Stimulated activated CD4-positive, alpha-beta T cell treated with anti-CD3 and anti-CD28 coated beads, TNF-alpha, amount 100 ng/mL, for 48 hours (primary cell): Measurements from ENCODE around the gene ALAD.
"Not testable (repeated sequence)": the region's sequence is repeated elsewhere in the genome, so short reads cannot be mapped to it uniquely, and the experiment has no call there.

Experiments
- DNase-seq, 3 donors: peaks; one replicate each; pipeline ENCODE4 v3.0.0-alpha.2; 2020; ENCODE audit warnings: low read depth in 3 of 3

Gene ALAD

DNA sequence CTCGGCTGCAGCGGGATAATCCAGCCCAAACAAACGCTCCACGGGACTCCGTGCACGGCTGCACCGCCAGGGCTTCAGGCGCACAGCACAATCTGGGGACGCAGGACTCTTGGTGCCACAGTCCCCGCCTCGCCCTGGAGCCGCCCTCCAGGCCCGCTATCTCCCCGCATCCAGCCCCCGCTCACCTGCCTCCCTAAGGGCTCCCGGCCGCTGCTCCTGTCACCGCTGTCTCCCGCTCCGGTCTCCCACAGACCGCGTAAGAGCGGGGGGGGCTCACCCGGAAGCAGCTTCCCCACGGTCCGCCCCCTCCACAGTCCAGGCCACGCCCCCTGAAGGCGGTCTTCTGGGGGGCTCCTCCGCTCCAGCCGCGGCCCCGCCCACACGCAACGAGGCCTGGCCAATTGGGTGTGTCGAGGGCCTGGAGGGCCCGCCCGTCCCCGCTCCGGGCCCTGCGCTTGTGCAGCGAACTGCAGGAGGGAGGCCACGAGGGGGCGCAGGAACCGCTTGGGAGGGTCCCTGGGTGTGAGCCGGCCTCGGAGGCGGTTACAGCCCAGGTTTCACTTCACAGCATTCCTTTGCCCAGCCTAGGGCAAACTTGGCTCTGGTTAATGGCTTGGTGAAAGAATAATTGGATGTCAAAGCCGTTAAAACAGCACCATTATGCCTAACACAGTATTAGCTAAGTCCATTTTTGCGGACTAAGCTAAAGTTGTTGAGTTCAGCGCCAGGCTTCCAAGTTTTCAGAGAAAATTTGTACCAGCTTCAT lies at the start of gene ALAD:
Gene ALAD, minus strand, starts transcription at position 258 of the 766 bp plus-strand sequence. CDS start 7,725 bp downstream, outside the sequence.
- peak; percentile 97 to 99 (median 98) for DNase-seq

GRCh38 chr9:113449376-113449775 lies 48.3 kb upstream of the ALAD start:
- no peak for DNase-seq

GRCh38 chr9:113446323-113446740 lies 45.2 kb upstream of the ALAD start:
- no peak for DNase-seq

DNA sequence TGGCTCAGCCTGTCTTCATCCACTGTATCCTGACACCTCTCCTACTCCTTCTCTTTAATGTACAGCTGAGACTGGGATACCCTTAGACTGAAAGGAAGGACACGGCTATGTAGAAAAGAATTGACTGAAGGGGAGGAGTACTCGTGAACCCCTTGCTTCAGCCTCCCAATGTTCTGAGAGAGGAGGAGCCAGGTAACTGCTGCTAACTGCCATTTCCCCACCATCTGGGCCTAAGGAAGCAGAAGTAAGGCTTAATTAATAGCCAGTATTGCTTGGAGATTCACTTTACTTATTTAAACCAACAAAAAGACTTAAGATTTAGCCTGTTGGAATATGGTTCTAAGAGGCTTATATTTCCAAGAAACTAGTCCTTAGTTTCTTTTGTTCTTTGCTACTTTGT lies 43.7 kb upstream of the ALAD start:
- no peak for DNase-seq

- not testable (repeated sequence) for DNase-seq
Measured at GRCh38 chr9:113437716-113438115, 36.6 kb upstream of the ALAD start.

DNA sequence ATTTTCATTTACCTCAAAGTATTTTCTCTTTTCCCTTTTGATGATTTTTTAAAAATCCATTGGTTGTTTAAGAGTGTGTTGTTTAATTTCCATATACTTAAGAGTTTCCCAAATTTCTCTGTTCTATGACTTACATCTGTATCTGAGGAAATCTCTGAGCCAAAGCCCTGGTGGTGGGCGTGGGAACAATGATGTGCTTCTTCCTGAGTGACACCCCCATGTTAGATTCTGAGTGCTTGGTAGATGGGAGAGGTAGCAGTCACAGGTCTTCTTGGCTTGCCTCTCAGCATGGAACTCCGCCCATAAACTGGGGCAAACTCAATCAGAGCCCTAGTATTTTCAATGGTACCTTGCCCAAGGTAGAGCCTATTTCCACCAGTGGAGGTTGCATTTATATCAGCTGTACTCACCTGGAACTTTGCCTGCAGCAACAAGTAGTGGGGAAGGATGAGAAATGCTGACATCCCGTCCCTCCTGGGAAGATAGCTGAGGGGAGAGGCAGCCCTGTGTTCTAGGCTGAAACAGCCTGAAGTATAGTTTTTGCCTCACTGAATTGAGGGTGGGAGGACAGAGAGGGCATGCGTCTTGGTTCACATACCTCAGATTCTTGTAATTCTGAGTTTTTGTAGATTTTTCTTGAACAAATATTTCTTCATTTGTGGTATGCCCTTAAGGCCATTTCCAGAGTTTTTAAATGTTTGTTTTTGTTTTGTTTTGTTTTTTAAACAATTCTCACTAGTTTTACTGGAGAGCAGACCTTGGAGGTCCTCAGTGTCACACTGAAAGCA lies 35.8 kb upstream of the ALAD start:
- DNase-seq, result no peak

DNA sequence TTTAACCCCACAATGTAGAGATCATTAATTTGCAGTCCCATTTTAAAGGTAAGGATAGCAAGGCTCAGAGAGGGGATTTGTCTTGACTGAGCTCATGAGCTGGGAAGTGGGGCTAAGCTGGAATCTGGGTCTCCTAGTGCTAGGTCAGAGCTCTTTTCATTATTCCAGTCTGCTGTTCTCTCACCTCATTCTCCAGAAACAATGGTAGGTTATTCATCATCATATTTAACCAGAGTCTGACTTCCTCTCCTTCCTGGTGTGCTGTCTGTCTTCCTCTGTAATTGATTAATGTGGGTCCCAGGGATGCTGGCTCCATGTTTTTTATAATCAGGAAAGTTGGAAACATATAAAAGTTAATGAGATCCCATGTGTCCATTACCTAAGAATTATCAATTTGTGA lies 30.1 kb upstream of the ALAD start:
- no peak for DNase-seq

GRCh38 chr9:113428062-113428615 lies 27.1 kb upstream of the ALAD start:
- no peak for DNase-seq

DNA sequence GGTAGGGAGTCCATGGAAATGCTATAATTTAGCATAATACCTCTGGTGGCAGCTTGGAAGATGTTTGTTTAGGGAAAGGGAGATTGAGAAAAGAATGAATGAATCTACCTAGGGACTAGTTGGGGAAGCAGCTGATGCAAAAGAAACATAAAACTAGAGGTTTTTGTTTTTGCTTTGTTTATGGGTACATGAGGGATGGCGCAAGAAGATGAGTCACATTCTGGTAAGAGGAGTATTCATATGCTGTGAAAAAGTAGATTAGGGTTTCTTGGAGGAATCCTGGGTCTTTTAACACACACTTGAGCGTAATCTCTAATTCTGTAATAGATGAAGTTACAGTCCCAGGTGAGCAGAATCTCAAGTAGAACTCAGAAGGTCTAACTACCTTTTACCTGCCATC lies 26.5 kb upstream of the ALAD start:
- DNase-seq, result no peak

- no peak for DNase-seq
Measured at GRCh38 chr9:113426701-113427100, 25.6 kb upstream of the ALAD start.

- no peak for DNase-seq
Measured at GRCh38 chr9:113425072-113425471, 24.0 kb upstream of the ALAD start.

DNA sequence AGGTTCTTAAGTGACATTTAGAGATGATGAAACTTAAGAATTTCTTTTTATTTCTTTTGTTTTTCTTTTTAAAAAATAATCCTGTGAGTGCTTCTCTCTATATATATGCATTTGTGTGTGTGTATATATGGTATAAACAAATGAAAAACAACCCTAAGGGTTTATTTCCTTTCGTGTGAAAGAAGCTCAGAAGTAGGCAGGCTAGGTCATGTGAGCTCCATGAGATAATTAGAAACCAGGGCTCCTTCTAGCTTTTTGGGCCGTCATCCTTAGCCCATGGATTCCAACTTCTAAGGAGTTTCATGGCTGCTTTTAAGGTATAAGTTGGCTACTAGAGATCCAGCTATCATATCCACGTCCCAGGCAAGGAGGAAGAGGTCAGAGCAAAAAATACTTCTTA lies 20.6 kb upstream of the ALAD start:
- no peak for DNase-seq

GRCh38 chr9:113417370-113417769 lies 16.3 kb upstream of the ALAD start:
- no peak for DNase-seq

- DNase-seq, result no peak
Measured at GRCh38 chr9:113416149-113416721, 15.2 kb upstream of the ALAD start.

DNA sequence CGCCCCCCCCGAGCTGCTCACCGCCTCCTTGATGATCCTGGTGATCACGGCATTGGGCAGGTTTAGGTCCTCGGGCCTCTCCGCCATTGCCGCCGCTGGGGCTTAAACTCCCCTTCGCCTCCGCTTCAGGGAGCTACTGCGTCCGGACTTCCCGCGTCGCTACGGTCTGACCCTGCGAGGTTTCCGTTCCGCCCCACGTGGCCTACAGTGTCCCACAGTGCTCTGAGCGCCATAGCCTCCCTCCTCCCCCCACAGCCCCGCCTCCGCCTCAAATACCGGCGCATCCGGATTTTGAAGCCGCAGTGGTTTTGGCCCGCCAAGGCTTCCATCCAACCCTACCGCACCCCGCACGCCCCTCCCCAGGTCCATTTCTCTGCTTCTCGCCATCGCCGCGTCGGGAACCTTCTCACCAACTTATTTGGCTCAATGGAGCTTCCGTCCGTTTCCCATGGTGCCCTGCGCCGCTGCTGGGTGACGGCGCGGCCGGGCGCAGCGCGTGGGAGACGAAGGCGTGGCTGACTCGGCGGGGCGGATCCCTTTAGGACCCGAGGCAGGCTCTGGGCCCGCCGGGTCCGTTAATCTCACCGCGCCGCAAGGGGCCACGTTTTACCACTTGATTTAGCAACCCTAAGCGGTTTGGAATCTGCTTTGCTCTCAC lies 9.3 kb upstream of the ALAD start, which contains the start of the genes C9orf43 and POLE3:
Gene C9orf43, plus strand, starts transcription at position 541 of the 658 bp plus-strand sequence. CDS start 2,747 bp downstream, outside the sequence.
Gene POLE3, minus strand, starts transcription at position 469 of the 658 bp plus-strand sequence. Its CDS starts 382 bp downstream, at position 87.
- peak; percentile 88 to 93 (median 93) for DNase-seq

DNA sequence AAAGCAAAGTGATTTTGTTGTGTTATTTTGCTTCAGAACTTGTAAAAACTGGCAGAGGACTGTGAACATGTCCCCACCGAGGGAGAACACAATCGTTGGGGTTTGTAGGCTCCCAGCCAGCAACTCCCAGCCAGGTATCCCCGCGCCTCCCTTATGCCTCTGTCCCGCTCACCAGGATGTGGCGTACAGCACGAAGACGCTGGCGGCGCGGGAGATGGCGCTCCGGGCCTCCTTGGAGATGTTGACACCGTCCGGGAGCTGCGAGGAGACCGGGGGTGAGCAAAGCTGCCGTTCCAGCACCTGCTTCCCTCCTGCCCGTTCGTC lies 8.8 kb upstream of the ALAD start:
- DNase-seq, result peak in 1 of 3 donors; percentile 18

- DNase-seq, result no peak
Measured at GRCh38 chr9:113409481-113409880, 8.4 kb upstream of the ALAD start.

- DNase-seq, result peak; percentile 23 to 38 (median 28)
Measured at GRCh38 chr9:113406873-113407511, 5.9 kb upstream of the ALAD start.

- not testable (repeated sequence) for DNase-seq
Measured at GRCh38 chr9:113406353-113406752, 5.3 kb upstream of the ALAD start.

DNA sequence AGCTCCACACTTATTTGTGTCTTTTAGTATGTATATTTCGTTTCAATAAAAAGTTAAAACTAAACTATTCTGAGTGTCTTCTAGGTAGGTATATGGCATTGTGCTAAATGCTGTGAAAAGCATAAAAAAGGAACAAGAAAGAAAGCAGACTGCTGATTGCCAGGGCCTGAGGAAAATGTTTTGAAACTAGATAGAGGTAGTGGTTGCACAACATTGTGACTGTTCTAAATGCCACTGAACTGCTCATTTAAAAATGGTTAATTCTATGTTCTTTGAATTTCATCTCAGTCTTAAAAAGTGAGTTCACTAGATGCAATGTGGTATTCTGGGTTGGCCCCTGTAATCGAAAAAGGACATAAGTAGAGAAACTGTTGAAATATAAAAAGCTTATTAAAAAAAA lies 2.6 kb upstream of the ALAD start:
- DNase-seq, result no peak

DNA sequence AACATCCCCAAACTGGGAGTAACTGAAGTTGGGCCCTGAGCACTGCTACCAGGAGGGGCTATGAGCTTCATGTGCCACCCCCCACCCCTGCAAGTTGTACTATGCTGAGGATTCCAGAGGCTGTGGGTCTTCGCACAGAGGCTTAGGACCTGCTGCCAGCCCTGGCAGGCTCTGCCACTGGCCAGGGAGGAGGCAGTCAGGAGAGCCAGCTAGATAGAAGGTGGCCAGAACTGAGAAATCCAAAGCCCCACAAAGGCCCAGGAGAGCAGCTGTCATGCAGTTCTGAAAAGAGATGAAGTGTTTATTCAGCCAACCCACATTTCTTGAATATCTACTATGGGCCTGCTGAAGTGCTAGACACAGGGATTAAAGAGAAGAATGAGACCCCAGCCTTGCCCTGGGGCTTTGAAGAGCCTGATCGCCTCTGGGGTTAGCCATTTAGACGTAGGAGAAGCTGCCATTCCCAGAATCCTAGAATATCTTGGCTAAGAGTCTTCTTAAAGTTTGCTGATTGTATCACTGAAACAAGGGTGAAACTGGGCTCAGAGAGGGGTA lies 1.4 kb downstream of the ALAD start:
- DNase-seq, result no peak
